Erythroblast (primary cell): ENCODE data around the gene TFG.

Experiments used
- GATA1 ChIP-seq: IDR thresholded peaks from 2 replicates; pipeline ENCODE4 v1.6.1; 2011; ENCODE audit warnings: low read depth, mild to moderate bottlenecking, control low read depth, low read length, moderate library complexity
- POLR2A ChIP-seq: IDR thresholded peaks from 2 replicates; pipeline ENCODE4 v1.6.1; 2011; ENCODE audit warnings: mild to moderate bottlenecking, low read length

DNA sequence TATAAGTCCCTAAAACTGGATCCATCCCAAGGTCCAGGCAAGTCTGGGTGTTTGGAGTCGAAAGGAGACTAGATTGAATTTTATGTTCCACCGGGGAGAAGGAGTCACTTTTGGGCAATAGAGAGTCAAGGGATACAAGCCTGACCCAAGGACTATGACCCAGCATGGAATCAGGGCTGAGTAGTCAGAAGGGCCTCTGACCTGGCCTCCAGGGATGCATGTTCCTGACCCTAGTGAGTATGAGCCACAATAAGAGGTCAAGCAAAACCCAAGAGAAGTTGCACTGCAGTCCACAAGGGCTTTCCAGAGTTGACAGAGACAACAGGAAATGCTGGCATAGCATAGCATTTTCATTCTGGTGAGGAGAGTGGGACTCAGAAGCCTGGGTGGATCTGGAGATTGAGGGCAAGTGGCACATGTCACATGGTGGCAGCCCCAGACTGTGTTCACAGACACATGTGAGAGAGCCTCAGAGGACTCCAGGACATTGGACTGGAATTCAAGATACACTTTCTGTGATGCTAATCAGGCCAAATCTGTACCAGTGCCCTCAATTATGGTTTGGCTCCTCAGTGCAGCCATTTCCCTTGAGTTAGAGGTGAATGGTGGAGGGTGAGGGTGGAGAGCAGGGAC, 66.9 kb downstream of the TFG start:
- TF ChIP-seq POLR2A (no peak), GATA1 (no peak)
